DND-41 (cell line): ENCODE results near the gene GATD1.

ENCODE experiments used
- ATAC-seq: fragments of 200-7000 bp; cut with Tn5 transposase; 3 replicates; pipeline ENCODE4 v1.9.1; 2021; ENCODE audit warnings: low read depth; ENCODE audit not compliant: insufficient read depth
- DNase-seq: peaks from one replicate; pipeline ENCODE4 v3.0.0-alpha.2; 2020
- H2AFZ ChIP-seq: 2 replicates; pipeline ENCODE4 v1.6.0; 2012; ENCODE audit warnings: low read depth, low read length
- H3K27ac ChIP-seq: 2 replicates; pipeline ENCODE4 v1.5.1; 2012; ENCODE audit warnings: low read length, inconsistent platforms
- H3K27me3 ChIP-seq: fragments of 200-600 bp; sonication (generic); 2 replicates; pipeline ENCODE4 v1.6.0; 2012; ENCODE audit warnings: low read length, mild to moderate bottlenecking, inconsistent platforms; ENCODE audit not compliant: insufficient read depth, poor library complexity
- H3K36me3 ChIP-seq: 2 replicates; pipeline ENCODE4 v1.5.1; 2012; ENCODE audit warnings: low read length, inconsistent platforms; ENCODE audit not compliant: insufficient read depth
- H3K4me1 ChIP-seq: 2 replicates; pipeline ENCODE4 v1.5.1; 2012; ENCODE audit warnings: mild to moderate bottlenecking, low read length; ENCODE audit not compliant: insufficient read depth
- H3K4me2 ChIP-seq: 2 replicates; pipeline ENCODE4 v1.6.0; 2012; ENCODE audit warnings: mild to moderate bottlenecking, moderate library complexity, low read length, inconsistent platforms; ENCODE audit not compliant: insufficient read depth
- H3K4me3 ChIP-seq, 2 experiments: fragments of 200-600 bp in 1 of 2; shearing (Covaris generic) in 1 of 2; 2 replicates each; pipeline ENCODE4 v1.5.1; 2012 to 2016; ENCODE audit warnings: inconsistent platforms in 2 of 2, low read length in 2 of 2, mild to moderate bottlenecking in 2 of 2, low read depth in 1 of 2, moderate library complexity in 1 of 2
- H3K79me2 ChIP-seq: 2 replicates; pipeline ENCODE4 v1.6.0; 2012; ENCODE audit warnings: low read length, inconsistent platforms; ENCODE audit not compliant: insufficient read depth
- H3K9ac ChIP-seq: 2 replicates; pipeline ENCODE4 v1.6.0; 2012; ENCODE audit warnings: low read depth, mild to moderate bottlenecking, inconsistent platforms, low read length, moderate library complexity
- H3K9me3 ChIP-seq: 2 replicates; pipeline ENCODE4 v1.5.1; 2012; ENCODE audit warnings: low read length, moderate library complexity, mild to moderate bottlenecking, inconsistent platforms; ENCODE audit not compliant: insufficient read depth, severe bottlenecking
- H4K20me1 ChIP-seq: 2 replicates; pipeline ENCODE4 v1.6.0; 2012; ENCODE audit warnings: low read length; ENCODE audit not compliant: insufficient read depth
- EZH2 ChIP-seq: IDR thresholded peaks from 3 replicates; pipeline ENCODE4 v1.6.1; 2012; ENCODE audit warnings: borderline replicate concordance, low read depth, mild to moderate bottlenecking, moderate library complexity, low read length, inconsistent platforms; ENCODE audit not compliant: severe bottlenecking
- TF ChIP-seq, protein P1 (sequence below): IDR thresholded peaks from 2 replicates; pipeline ENCODE4 v1.5.1; 2012; ENCODE audit warnings: borderline replicate concordance, low read length, moderate library complexity, mild to moderate bottlenecking; ENCODE audit not compliant: poor library complexity, severe bottlenecking; ENCODE audit errors: extremely low read depth

GATD1 gene

DNA sequence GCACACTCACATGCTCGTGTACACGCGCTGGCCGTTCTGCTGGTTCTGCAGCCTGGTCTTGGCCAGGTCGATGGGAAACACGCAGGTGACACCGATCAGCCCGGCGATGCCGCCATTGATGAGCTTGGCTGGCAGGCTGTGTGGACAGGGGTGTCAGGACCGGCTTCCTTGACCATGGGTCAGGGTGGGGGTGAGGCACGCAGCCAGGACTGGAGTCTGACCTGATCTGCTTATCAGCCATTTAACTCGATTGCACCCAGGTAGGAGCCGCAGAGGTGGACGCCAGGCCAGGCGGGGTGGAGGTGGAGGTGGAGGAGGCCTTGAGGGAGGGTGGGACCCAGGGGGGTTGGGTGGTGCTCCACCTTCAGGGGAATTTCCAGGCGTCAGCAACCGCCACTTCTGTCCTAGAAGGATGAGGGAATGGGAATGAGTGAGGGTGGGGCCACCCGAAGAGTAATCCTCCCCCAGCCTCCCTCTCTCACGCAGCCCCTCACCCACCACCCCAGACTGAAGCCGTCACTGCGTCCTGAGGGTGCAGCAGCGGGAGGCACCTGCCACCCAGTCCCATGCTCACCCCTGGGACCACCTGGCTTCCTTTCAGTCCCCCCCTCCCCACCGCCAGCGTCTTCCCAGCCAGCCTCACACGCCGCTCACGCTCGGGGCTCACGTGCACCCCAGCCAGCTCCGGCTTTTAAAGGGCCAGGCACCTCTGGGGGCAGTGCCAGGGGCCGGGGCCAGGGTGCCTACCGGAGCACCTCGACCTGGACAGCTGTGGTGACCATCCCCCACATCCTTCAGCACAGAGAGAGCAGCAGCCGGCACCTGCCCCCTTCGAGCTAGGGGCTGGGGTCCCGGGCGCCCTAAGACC, 17.7 kb upstream of the GATD1 start:
- Histone ChIP-seq H3K4me1 (peaks cover 37% of the 10 kb centered on the region), H3K27me3 (no peaks in the 10 kb centered on the region), H3K79me2 (peaks cover 20% of the 10 kb centered on the region), H4K20me1 (peaks cover 48% of the 10 kb centered on the region), H3K4me2 (peak overlapping the region; percentile 97), H3K9me3 (no peaks in the 10 kb centered on the region), H2AFZ (no peak overlapping the region), H3K27ac (no peak overlapping the region), H3K4me3 (peak overlapping the region in 1 of 2 experiments; percentile 98; a peak in 3 of 4 replicates), H3K9ac (peak overlapping the region; percentile 86), H3K36me3 (peaks cover 41% of the 10 kb centered on the region)
- ATAC-seq (no peak), DNase-seq (peak; percentile 38)
- TF ChIP-seq, protein P1, sequence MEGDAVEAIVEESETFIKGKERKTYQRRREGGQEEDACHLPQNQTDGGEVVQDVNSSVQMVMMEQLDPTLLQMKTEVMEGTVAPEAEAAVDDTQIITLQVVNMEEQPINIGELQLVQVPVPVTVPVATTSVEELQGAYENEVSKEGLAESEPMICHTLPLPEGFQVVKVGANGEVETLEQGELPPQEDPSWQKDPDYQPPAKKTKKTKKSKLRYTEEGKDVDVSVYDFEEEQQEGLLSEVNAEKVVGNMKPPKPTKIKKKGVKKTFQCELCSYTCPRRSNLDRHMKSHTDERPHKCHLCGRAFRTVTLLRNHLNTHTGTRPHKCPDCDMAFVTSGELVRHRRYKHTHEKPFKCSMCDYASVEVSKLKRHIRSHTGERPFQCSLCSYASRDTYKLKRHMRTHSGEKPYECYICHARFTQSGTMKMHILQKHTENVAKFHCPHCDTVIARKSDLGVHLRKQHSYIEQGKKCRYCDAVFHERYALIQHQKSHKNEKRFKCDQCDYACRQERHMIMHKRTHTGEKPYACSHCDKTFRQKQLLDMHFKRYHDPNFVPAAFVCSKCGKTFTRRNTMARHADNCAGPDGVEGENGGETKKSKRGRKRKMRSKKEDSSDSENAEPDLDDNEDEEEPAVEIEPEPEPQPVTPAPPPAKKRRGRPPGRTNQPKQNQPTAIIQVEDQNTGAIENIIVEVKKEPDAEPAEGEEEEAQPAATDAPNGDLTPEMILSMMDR: no peak
- TF ChIP-seq EZH2: no peak

DNA sequence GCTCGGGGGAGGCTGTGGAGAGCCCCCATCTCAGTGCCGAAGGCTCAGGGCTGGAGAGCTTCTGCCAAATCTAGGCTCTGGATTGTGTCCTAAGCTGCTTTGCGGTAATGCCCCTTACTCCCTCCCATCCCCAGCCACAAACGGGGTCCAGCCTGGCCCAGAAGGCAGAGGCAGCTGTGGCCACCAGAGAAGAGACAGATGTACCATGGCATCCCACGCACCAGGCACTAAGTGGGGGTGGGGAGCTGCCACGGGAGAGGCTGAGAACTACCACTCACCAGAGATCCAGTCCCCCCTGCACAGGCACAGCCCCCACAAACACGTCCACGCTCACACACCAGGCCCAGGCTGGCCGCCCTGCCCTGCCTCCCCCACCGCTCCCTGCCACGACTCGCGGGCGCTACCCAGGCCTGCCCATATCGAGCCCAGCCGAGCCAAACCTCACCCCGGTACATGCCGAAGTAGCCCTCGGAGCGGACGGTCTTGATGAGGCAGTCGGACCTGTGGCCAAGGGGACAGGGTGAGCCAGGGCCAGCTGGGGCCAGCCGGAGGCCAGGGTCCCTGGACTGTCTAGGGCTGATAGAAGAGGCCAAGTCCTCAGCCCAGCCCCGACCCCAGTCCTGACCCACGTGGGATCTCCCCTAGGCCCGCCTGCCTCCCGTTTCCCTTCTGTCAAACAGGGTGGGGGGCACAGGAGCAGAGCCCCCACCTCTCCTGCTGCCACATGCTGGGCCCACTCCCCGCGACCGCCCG, 16.9 kb upstream of the GATD1 start:
- no peak overlapping the region for H2AFZ ChIP-seq
- H3K4me2 ChIP-seq: 0 out of 2 replicates have a peak overlapping the region, but pooled peaks have one; percentile 14
- H3K4me1 ChIP-seq: peaks cover 37% of the 10 kb centered on the region
- peaks cover 43% of the 10 kb centered on the region for H4K20me1 ChIP-seq
- H3K79me2 ChIP-seq: peaks cover 20% of the 10 kb centered on the region
- H3K9ac ChIP-seq: no peak overlapping the region
- DNase-seq: no peak
- ATAC-seq: no peak
- no peak overlapping the region for H3K27ac ChIP-seq
- peaks cover 33% of the 10 kb centered on the region for H3K36me3 ChIP-seq
- H3K27me3 ChIP-seq: no peaks in the 10 kb centered on the region
- no peak overlapping the region for H3K4me3 ChIP-seq
- H3K9me3 ChIP-seq: no peaks in the 10 kb centered on the region
- TF ChIP-seq EZH2: no peak
- TF ChIP-seq, protein P1: no peak

DNA sequence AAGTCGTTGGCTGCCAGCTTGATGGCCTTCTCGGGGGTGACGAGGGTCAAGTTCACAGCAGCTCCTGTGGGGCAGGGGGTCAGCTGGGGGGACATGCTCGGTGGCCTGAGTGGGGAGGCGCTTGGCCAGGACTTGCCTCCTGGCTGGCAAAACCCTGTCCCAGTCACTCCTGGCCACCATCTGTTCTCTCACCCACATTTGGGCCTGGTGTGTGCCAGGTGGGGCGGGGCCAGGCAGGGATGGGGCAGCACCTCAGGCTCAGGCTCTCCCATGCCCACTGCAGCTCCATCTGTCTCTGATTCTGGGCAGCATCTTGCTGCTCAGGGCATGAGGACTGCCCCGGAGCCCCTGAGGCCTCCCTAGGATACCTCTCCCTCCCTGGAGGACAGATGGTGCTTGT, 16.3 kb upstream of the GATD1 start:
- H2AFZ ChIP-seq: no peak overlapping the region
- no peak overlapping the region for H3K4me3 ChIP-seq
- H3K79me2 ChIP-seq: peaks cover 20% of the 10 kb centered on the region

More for the DNA sequence above, 16.3 kb upstream of the GATD1 start:
- peaks cover 29% of the 10 kb centered on the region for H3K36me3 ChIP-seq
- H3K9me3 ChIP-seq: no peaks in the 10 kb centered on the region
- H3K27me3 ChIP-seq: no peaks in the 10 kb centered on the region
- TF ChIP-seq EZH2: no peak
- TF ChIP-seq, protein P1: no peak
- H3K4me2 ChIP-seq: no peak overlapping the region
- no peak overlapping the region for H3K9ac ChIP-seq
- no peak for ATAC-seq
- no peak for DNase-seq
- H3K4me1 ChIP-seq: peaks cover 36% of the 10 kb centered on the region
- H4K20me1 ChIP-seq: peaks cover 43% of the 10 kb centered on the region
- H3K27ac ChIP-seq: no peak overlapping the region
